Duodenal mucosa (tissue), 2 donors: ENCODE measurements around the gene CD47.

Source experiments
- H3K27ac ChIP-seq: one replicate; pipeline ENCODE4 v1.7.0; 2013; ENCODE audit warnings: low read depth, low read length
- H3K27me3 ChIP-seq, 2 donors: one replicate each; pipeline ENCODE4 v1.7.0; 2013; ENCODE audit warnings: low read length in 2 of 2, control low read depth in 1 of 2; ENCODE audit not compliant: insufficient read depth in 2 of 2, control insufficient read depth in 1 of 2
- H3K36me3 ChIP-seq, 2 donors: one replicate each; pipeline ENCODE4 v1.7.0; 2013; ENCODE audit warnings: low read length in 2 of 2, control low read depth in 1 of 2; ENCODE audit not compliant: insufficient read depth in 2 of 2, control insufficient read depth in 1 of 2
- H3K4me1 ChIP-seq, 2 donors: one replicate each; pipeline ENCODE4 v1.7.0; 2013; ENCODE audit warnings: low read length in 2 of 2, control low read depth in 1 of 2; ENCODE audit not compliant: insufficient read depth in 2 of 2, control insufficient read depth in 1 of 2
- H3K4me3 ChIP-seq, 2 donors: one replicate each; pipeline ENCODE4 v1.7.0; 2013; ENCODE audit warnings: low read length in 2 of 2, low read depth in 1 of 2
- H3K9ac ChIP-seq, 2 donors: one replicate each; pipeline ENCODE4 v1.7.0; 2013; ENCODE audit warnings: low read length in 2 of 2, low read depth in 1 of 2
- H3K9me3 ChIP-seq, 2 donors: one replicate each; pipeline ENCODE4 v1.7.0; 2013; ENCODE audit warnings: low read length in 2 of 2, control low read depth in 1 of 2; ENCODE audit not compliant: control insufficient read depth in 1 of 2

The CD47 gene

GRCh38 chr3:108092501-108092900 lies 1.7 kb upstream of the CD47 start:
- Histone ChIP-seq H3K9me3 (no peaks in the 10 kb centered on the region), H3K36me3 (no peaks in the 10 kb centered on the region), H3K27ac (no peak overlapping the region), H3K27me3 (no peaks in the 10 kb centered on the region), H3K9ac (no peak overlapping the region), H3K4me3 (no peak overlapping the region), H3K4me1 (peaks cover 26 to 32% of the 10 kb centered on the region in 2 donors)

- Histone ChIP-seq H3K4me1 (peaks cover 24 to 28% of the 10 kb centered on the region in 2 donors), H3K9me3 (no peaks in the 10 kb centered on the region), H3K27ac (peak overlapping the region; percentile 90), H3K27me3 (no peaks in the 10 kb centered on the region), H3K36me3 (no peaks in the 10 kb centered on the region), H3K4me3 (peak overlapping the region; percentile 73 to 98), H3K9ac (peak overlapping the region; percentile 65 to 77)
Observed at GRCh38 chr3:108091498-108092250, 843 bp upstream of the CD47 start.

GRCh38 chr3:108090049-108090700 lies 656 bp downstream of the CD47 start:
- Histone ChIP-seq H3K4me1 (peaks cover 17 to 21% of the 10 kb centered on the region in 2 donors), H3K4me3 (peak overlapping the region; percentile 98 to 99), H3K9me3 (no peaks in the 10 kb centered on the region), H3K9ac (peak overlapping the region; percentile 95 to 96), H3K27me3 (no peaks in the 10 kb centered on the region), H3K36me3 (no peaks in the 10 kb centered on the region), H3K27ac (peak overlapping the region; percentile 90)

GRCh38 chr3:108089579-108089978 lies 1.3 kb downstream of the CD47 start:
- Histone ChIP-seq H3K27me3 (no peaks in the 10 kb centered on the region), H3K4me1 (peaks cover 17 to 21% of the 10 kb centered on the region in 2 donors), H3K27ac (no peak overlapping the region), H3K4me3 (peak overlapping the region; percentile 98 to 99), H3K9ac (peak overlapping the region; percentile 95 to 96), H3K36me3 (no peaks in the 10 kb centered on the region), H3K9me3 (no peaks in the 10 kb centered on the region)

- H3K27me3 ChIP-seq = no peaks in the 10 kb centered on the region
- H3K9ac ChIP-seq = no peak overlapping the region
- H3K4me1 ChIP-seq = peaks cover 17 to 21% of the 10 kb centered on the region in 2 donors
- no peaks in the 10 kb centered on the region for H3K9me3 ChIP-seq
- H3K27ac ChIP-seq = no peak overlapping the region
- H3K36me3 ChIP-seq = no peaks in the 10 kb centered on the region
- H3K4me3 ChIP-seq = peak overlapping the region; percentile 98 to 99
Observed at GRCh38 chr3:108088697-108089096, 2.1 kb downstream of the CD47 start.

- Histone ChIP-seq H3K36me3 (no peaks in the 10 kb centered on the region), H3K4me3 (peak overlapping the region; percentile 14 to 41), H3K27me3 (no peaks in the 10 kb centered on the region), H3K27ac (no peak overlapping the region), H3K4me1 (peaks cover 17 to 21% of the 10 kb centered on the region in 2 donors), H3K9ac (no peak overlapping the region), H3K9me3 (no peaks in the 10 kb centered on the region)
Observed at GRCh38 chr3:108088146-108088545, 2.7 kb downstream of the CD47 start.

- peaks cover 14 to 21% of the 10 kb centered on the region in 2 donors for H3K4me1 ChIP-seq
- no peak overlapping the region for H3K4me3 ChIP-seq
- no peaks in the 10 kb centered on the region for H3K27me3 ChIP-seq
- no peak overlapping the region for H3K27ac ChIP-seq
- H3K36me3 ChIP-seq = no peaks in the 10 kb centered on the region
- H3K9me3 ChIP-seq = no peaks in the 10 kb centered on the region
- no peak overlapping the region for H3K9ac ChIP-seq
Observed at GRCh38 chr3:108086653-108087052, 4.2 kb downstream of the CD47 start.

GRCh38 chr3:108085810-108086350 lies 5.0 kb downstream of the CD47 start:
- Histone ChIP-seq H3K4me3 (no peak overlapping the region), H3K9ac (no peak overlapping the region), H3K27me3 (no peaks in the 10 kb centered on the region), H3K36me3 (no peaks in the 10 kb centered on the region), H3K27ac (no peak overlapping the region), H3K9me3 (no peaks in the 10 kb centered on the region), H3K4me1 (peaks cover 12 to 21% of the 10 kb centered on the region in 2 donors)

GRCh38 chr3:108085370-108085769 lies 5.5 kb downstream of the CD47 start:
- Histone ChIP-seq H3K9ac (no peak overlapping the region), H3K27me3 (no peaks in the 10 kb centered on the region), H3K27ac (no peak overlapping the region), H3K4me1 (peaks cover 12 to 21% of the 10 kb centered on the region in 2 donors), H3K9me3 (no peaks in the 10 kb centered on the region), H3K36me3 (no peaks in the 10 kb centered on the region), H3K4me3 (no peak overlapping the region)

GRCh38 chr3:108079877-108080276 lies 11.0 kb downstream of the CD47 start:
- H3K4me3 ChIP-seq = no peak overlapping the region
- H3K9me3 ChIP-seq = no peaks in the 10 kb centered on the region
- H3K9ac ChIP-seq = no peak overlapping the region
- no peak overlapping the region for H3K27ac ChIP-seq
- peaks cover 0 to 7% of the 10 kb centered on the region in 2 donors for H3K36me3 ChIP-seq
- H3K4me1 ChIP-seq = no peaks in the 10 kb centered on the region
- no peaks in the 10 kb centered on the region for H3K27me3 ChIP-seq
